A549 (cell line): ENCODE measurements around the gene DOK4. TPM values are rescaled to one million over a fixed set of nuclear protein-coding genes. Genes with fewer than 3 reads are reported as not detected.

Experiments used
- ATAC-seq, 2 experiments: fragments of 200-7000 bp in 1 of 2; fragments of >200 bp in 1 of 2; cut with Nextera tagmentation in 1 of 2; cut with Tn5 transposase in 1 of 2; 3 replicates each; pipeline versions ENCODE4 v1.8.0 to v1.9.1; 2018 to 2020; ENCODE audit warnings: mild to moderate bottlenecking in 1 of 2, moderate library complexity in 1 of 2
- CTCF ChIA-PET: fragments of 300-600 bp; sonication (Branson Sonifier 250); formaldehyde crosslinking; extraction: SDS; loops from one replicate; lab custom pipeline; 2021; ENCODE audit warnings: antibody characterized with exemption, inconsistent platforms; lab: Yijun Ruan, JAX
- POLR2A ChIA-PET: fragments of 350-600 bp; formaldehyde crosslinking; extraction: SDS; loops from one replicate; lab custom pipeline; 2021; ENCODE audit warnings: antibody characterized with exemption, inconsistent platforms; lab: Yijun Ruan, JAX
- DNase-seq, 2 experiments: peaks; one replicate each; pipeline versions ENCODE4 v3.0.0 to v3.0.0-alpha.2; 2011 to 2016; ENCODE audit warnings: low read depth in 1 of 2, low spot score in 1 of 2
- FAIRE-seq: peaks from 2 replicates; lab custom pipeline; 2011; peaks lifted over from hg19 to GRCh38; lab: Jason Lieb, UNC
- H3K27ac ChIP-seq, 2 experiments: fragments of >200 bp; sonication (Bioruptor Twin); formaldehyde crosslinking; 3 replicates each; pipeline ENCODE4 v1.5.1; 2016 to 2017
- H3K4me1 ChIP-seq: fragments of >200 bp; sonication (Bioruptor Twin); formaldehyde crosslinking; 3 replicates; pipeline ENCODE4 v1.6.1; 2016
- H3K4me2 ChIP-seq: fragments of >200 bp; sonication (Bioruptor Twin); formaldehyde crosslinking; 3 replicates; pipeline ENCODE4 v1.6.1; 2016
- H3K4me3 ChIP-seq: fragments of >200 bp; sonication (Bioruptor Twin); formaldehyde crosslinking; 3 replicates; pipeline ENCODE4 v1.5.1; 2016
- H3K9me3 ChIP-seq: fragments of >200 bp; sonication (Bioruptor Twin); formaldehyde crosslinking; 3 replicates; pipeline ENCODE4 v1.6.1; 2016
- CBX2 ChIP-seq: fragments of 200-600 bp; sonication (generic); IDR thresholded peaks from 2 replicates; pipeline ENCODE4 v1.6.1; 2016; ENCODE audit warnings: low read depth, mild to moderate bottlenecking, borderline replicate concordance
- CHD2 ChIP-seq: fragments of 150-350 bp; IDR thresholded peaks from 2 replicates; pipeline ENCODE4 v1.6.1; 2014; ENCODE audit warnings: low read length; ENCODE audit not compliant: partially characterized antibody
- EP300 ChIP-seq, 2 experiments: fragments of >200 bp; sonication (Bioruptor Twin); formaldehyde crosslinking; IDR thresholded peaks; 2 replicates in 1 of 2; 3 replicates in 1 of 2; pipeline ENCODE4 v1.6.1; 2016 to 2017
- FOSB ChIP-seq: fragments of 250-450 bp; sonication (Bioruptor Pico); IDR thresholded peaks from 2 replicates; pipeline ENCODE4 v1.5.0; 2020; ENCODE audit warnings: mild to moderate bottlenecking, moderate library complexity
- GATA3 ChIP-seq: IDR thresholded peaks from 2 replicates; pipeline ENCODE4 v1.6.1; 2012; ENCODE audit warnings: borderline replicate concordance
- HDAC2 ChIP-seq: fragments of 200-600 bp; sonication (generic); IDR thresholded peaks from 2 replicates; pipeline ENCODE4 v1.6.1; 2016
- HOXA7 ChIP-seq: fragments of 250-450 bp; sonication (Bioruptor Pico); IDR thresholded peaks from 2 replicates; pipeline ENCODE4 v1.5.0; 2020; ENCODE audit warnings: mild to moderate bottlenecking, moderate library complexity
- HOXB5 ChIP-seq: fragments of 250-450 bp; sonication (Bioruptor Pico); IDR thresholded peaks from 2 replicates; pipeline ENCODE4 v1.5.0; 2020; ENCODE audit warnings: mild to moderate bottlenecking, moderate library complexity
- JUNB ChIP-seq: fragments of >200 bp; sonication (Bioruptor Twin); formaldehyde crosslinking; IDR thresholded peaks from 2 replicates; pipeline ENCODE4 v1.6.1; 2016
- KDM1A ChIP-seq: fragments of 200-600 bp; sonication (generic); IDR thresholded peaks from 2 replicates; pipeline ENCODE4 v1.6.1; 2016; ENCODE audit warnings: low read depth, mild to moderate bottlenecking
- MAZ ChIP-seq: fragments of 150-350 bp; IDR thresholded peaks from 2 replicates; pipeline ENCODE4 v1.6.1; 2014; ENCODE audit warnings: antibody characterized with exemption, low read depth, low read length, borderline replicate concordance
- NPAS2 ChIP-seq: fragments of 250-450 bp; sonication (Bioruptor Pico); IDR thresholded peaks from 2 replicates; pipeline ENCODE4 v1.8.0; 2022; ENCODE audit warnings: mild to moderate bottlenecking, moderate library complexity, borderline replicate concordance
- NR3C1 ChIP-seq: fragments of >200 bp; sonication (Bioruptor Twin); formaldehyde crosslinking; IDR thresholded peaks from 3 replicates; pipeline ENCODE4 v1.6.1; 2017
- RARB ChIP-seq: fragments of 250-450 bp; sonication (Bioruptor Pico); IDR thresholded peaks from 2 replicates; pipeline ENCODE4 v1.8.0; 2021; ENCODE audit warnings: mild to moderate bottlenecking, moderate library complexity
- TFCP2L1 ChIP-seq: fragments of 250-450 bp; sonication (Bioruptor Pico); IDR thresholded peaks from 2 replicates; pipeline ENCODE4 v1.5.0; 2021; ENCODE audit warnings: mild to moderate bottlenecking
- ZC3H11A ChIP-seq: fragments of 450-650 bp; IDR thresholded peaks from 2 replicates; pipeline ENCODE4 v1.6.1; 2014; ENCODE audit warnings: antibody characterized with exemption, mild to moderate bottlenecking
- ZFP36 ChIP-seq: fragments of 450-650 bp; IDR thresholded peaks from 2 replicates; pipeline ENCODE4 v1.6.1; 2014; ENCODE audit warnings: borderline replicate concordance; ENCODE audit not compliant: partially characterized antibody
- ZNF302 ChIP-seq: fragments of 250-450 bp; sonication (Bioruptor Pico); IDR thresholded peaks from 2 replicates; pipeline ENCODE4 v1.9.0; 2021; ENCODE audit warnings: inconsistent platforms, mild to moderate bottlenecking, moderate library complexity
- ZSCAN20 ChIP-seq: fragments of 250-450 bp; sonication (Bioruptor Pico); IDR thresholded peaks from 2 replicates; pipeline ENCODE4 v1.8.0; 2022; ENCODE audit warnings: mild to moderate bottlenecking, moderate library complexity
- WGBS: methylation state at CpG from one replicate; pipeline ENCODE4 v1.1.6; 2017; ENCODE audit errors: missing lambda C conversion rate; 5-methylcytosine and 5-hydroxymethylcytosine counted together
- polyA plus RNA-seq, 4 experiments: library from polyadenylated mRNA; depleted of rRNA in 3 of 4; stranded (reverse); fragments of >200 nt; fragmentation: RNase III in 1 of 4; extraction: RNeasy Plus Mini Kit Qiagen cat#74134 plus additional on column Dnase treatment in 1 of 4; gene quantifications; 2 replicates in 3 of 4; 3 replicates in 1 of 4; pipeline ENCODE4 v1.2.3, GENCODE V29; 2011 to 2017
- TF ChIP-seq, protein P1 (sequence below): fragments of >200 bp; sonication (Bioruptor Twin); formaldehyde crosslinking; IDR thresholded peaks from 3 replicates; pipeline ENCODE4 v1.6.1; 2016
- TF ChIP-seq, protein P2 (sequence below): IDR thresholded peaks from 2 replicates; pipeline ENCODE4 v1.6.1; 2012
- TF ChIP-seq, protein P3 (sequence below): IDR thresholded peaks from 2 replicates; pipeline ENCODE4 v1.6.1; 2012; ENCODE audit warnings: low read depth, borderline replicate concordance
- TF ChIP-seq, protein P4 (sequence below): fragments of 450-650 bp; IDR thresholded peaks from 2 replicates; pipeline ENCODE4 v1.6.1; 2014; ENCODE audit warnings: antibody characterized with exemption
- TF ChIP-seq, protein P5 (sequence below): IDR thresholded peaks from 2 replicates; pipeline ENCODE4 v1.6.1; 2012

DOK4 gene
- polyA plus RNA-seq, 2 of the 4 experiments (the other 2 are of a cell fraction) = 70.3 to 85.4 TPM

DNA sequence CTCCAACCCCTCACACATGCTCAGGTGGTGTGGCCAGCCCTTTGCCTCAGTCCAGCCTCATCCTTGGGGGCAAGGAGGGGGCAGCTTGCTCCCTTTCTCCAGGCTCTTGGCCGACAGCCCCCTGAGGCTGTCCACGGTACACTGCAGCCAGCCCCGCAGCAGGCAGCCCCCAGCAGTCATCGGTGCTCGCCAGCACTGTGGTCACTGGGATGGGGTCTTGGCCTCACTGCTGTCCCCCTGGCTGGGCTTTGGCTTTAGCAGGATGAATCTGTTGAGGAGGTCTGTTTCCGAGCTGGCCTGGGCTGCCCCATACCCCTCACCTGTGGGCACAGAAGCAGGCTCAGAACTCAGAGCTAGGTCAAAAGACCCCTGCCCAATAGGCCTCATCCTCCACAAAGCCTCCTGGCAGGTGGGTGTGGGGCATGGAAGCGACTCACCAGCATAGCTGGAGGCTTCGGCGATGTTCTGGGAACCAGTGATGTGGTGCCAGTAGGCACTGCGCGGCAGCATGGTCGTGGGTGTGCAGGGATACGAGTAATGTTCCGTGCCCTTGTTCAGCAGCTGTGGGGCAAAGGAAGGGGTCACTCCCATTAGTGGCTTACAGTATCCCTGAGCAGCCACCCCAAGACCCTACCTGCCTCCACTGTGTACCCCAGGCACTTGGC lies 13.0 kb downstream of the DOK4 start:
- ATAC-seq (no peak), FAIRE-seq (no peak), DNase-seq (no peak)
- POLR2A ChIA-PET = interaction anchor here (0.8 to 3.0 kb wide), 3 partner anchors 11 to 26 kb away, joined by 3 to 25 read pairs (median 7); partner anchors contain the start of genes CIAPIN1, COQ9, DOK4 and POLR2C
- 84% methylated on average over 13 of the region's 14 CpGs for WGBS
- Histone ChIP-seq H3K4me1 (peaks cover 97% of the 10 kb centered on the region), H3K9me3 (no peaks in the 10 kb centered on the region), H3K4me3 (no peak overlapping the region), H3K27ac (peak overlapping the region; percentile 96 to 98), H3K4me2 (peak overlapping the region; percentile 87)
- TF ChIP-seq GATA3 (no peak), MAZ (no peak), HOXB5 (CRISPR knock-in tag) (no peak), ZFP36 (no peak), NPAS2 (CRISPR knock-in tag) (no peak), CBX2 (no peak), NR3C1 (no peak)
- TF ChIP-seq, protein P1, sequence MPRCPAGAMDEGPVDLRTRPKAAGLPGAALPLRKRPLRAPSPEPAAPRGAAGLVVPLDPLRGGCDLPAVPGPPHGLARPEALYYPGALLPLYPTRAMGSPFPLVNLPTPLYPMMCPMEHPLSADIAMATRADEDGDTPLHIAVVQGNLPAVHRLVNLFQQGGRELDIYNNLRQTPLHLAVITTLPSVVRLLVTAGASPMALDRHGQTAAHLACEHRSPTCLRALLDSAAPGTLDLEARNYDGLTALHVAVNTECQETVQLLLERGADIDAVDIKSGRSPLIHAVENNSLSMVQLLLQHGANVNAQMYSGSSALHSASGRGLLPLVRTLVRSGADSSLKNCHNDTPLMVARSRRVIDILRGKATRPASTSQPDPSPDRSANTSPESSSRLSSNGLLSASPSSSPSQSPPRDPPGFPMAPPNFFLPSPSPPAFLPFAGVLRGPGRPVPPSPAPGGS = no peak
- CTCF ChIA-PET = interaction anchor here (1.3 to 8.4 kb wide), 8 partner anchors 8 to 46 kb away, joined by 3 to 70 read pairs (median 18); partner anchors contain the start of genes DOK4 and POLR2C

DNA sequence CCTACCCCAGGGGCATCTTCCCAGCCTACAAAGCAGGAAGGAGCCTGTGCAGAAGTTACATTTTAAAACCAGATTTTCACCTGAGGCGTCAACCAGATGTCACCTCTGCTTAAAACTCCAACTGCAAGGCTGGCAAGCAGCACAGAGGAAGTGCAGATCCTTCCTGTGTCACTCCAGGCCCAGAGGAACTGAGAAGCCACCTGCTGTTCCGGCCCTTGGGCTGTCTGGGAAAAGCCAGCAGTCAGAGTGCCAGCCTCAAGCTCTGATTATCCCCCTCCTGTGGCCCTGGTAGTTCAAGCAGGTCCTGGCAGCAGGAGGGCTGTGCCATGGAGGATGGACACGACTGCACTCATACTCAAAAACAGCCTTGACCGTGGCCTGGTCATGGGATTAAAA lies 13.6 kb downstream of the DOK4 start:
- WGBS = 15% methylated on average over 4 of the region's 4 CpGs
- POLR2A ChIA-PET = interaction anchor here (0.8 to 3.0 kb wide), 5 partner anchors 8 to 25 kb away, joined by 3 to 25 read pairs (median 7); partner anchors contain the start of genes CIAPIN1, COQ9, DOK4 and POLR2C
- TF ChIP-seq FOSB (CRISPR knock-in tag) = no peak
- TF ChIP-seq HOXA7 (CRISPR knock-in tag) = peak; percentile 61; the same call in 1 of the 2 replicates
- TF ChIP-seq, protein P2, sequence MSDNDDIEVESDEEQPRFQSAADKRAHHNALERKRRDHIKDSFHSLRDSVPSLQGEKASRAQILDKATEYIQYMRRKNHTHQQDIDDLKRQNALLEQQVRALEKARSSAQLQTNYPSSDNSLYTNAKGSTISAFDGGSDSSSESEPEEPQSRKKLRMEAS = peak; percentile 46; the same call in 1 of the 2 replicates
- TF ChIP-seq, protein P3, sequence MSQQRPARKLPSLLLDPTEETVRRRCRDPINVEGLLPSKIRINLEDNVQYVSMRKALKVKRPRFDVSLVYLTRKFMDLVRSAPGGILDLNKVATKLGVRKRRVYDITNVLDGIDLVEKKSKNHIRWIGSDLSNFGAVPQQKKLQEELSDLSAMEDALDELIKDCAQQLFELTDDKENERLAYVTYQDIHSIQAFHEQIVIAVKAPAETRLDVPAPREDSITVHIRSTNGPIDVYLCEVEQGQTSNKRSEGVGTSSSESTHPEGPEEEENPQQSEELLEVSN = 0 out of 2 replicates have a peak, but pooled peaks have one; percentile 34
- no peak for TF ChIP-seq HDAC2
- TF ChIP-seq RARB (CRISPR knock-in tag) = no peak
- no peak for TF ChIP-seq CHD2
- no peak for TF ChIP-seq EP300 (IDR thresholded peaks at IDR 0.05)
- no peak for TF ChIP-seq KDM1A
- no peak for TF ChIP-seq ZSCAN20 (CRISPR knock-in tag)
- H3K4me2 ChIP-seq = peak overlapping the region; percentile 87
- H3K4me3 ChIP-seq = 0 out of 3 replicates have a peak overlapping the region, but pooled peaks have one; percentile 2
- ATAC-seq = peak; percentile 23 to 36
- no peaks in the 10 kb centered on the region for H3K9me3 ChIP-seq
- H3K27ac ChIP-seq = peak overlapping the region; percentile 96 to 98
- CTCF ChIA-PET = interaction anchor here (1.3 to 8.4 kb wide), 6 partner anchors 11 to 50 kb away, joined by 3 to 70 read pairs (median 8); partner anchors contain the start of genes DOK4 and POLR2C
- H3K4me1 ChIP-seq = peaks cover 97% of the 10 kb centered on the region
- FAIRE-seq = no peak
- DNase-seq = peak in 1 of 2 experiments; percentile 78

DNA sequence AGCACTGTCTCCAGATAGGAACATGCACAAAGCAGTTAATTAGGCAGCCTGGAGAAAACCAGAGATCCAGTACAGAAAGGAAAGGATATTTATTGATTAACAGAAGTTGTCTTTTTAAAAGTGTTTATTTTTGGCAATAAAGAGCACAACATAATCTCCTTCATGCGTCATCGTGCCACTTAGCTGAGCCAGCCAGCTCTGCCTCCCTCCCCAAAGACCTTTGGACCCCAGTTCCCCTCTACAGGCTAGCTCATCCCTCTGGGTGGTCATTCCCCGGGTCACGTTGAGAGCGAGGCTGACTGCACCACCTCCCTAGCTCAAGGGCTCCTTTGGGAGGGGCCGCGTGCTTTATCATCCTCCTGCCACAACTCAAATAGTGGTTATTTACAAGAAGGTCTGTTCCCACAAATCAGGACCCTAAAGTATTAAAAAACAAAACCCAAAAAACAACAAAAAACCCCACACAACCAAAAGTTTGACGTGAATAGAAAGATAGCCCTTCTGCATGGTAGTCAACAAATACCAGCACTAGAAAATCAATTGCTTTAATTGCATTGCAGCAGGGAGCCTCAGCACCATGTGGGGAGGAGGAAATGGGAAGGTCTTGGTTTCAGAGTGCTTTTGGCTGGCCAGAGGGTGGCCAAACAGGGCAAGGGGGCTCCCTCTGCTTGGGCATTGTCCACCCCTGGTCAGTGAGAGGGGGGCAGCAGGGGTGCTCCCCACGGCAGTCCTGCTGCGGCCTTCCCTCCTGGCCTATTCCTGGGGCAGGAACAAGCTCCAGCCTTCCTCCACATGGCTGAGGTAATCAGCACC lies 14.2 kb downstream of the DOK4 start:
- ChIA-PET POLR2A (interaction anchor here (0.5 to 3.0 kb wide), 6 partner anchors 9 to 40 kb away, joined by 3 to 25 read pairs (median 7); partner anchors contain the start of genes CIAPIN1, COQ9, DOK4 and POLR2C), CTCF (interaction anchor here (1.0 to 8.4 kb wide), 8 partner anchors 10 to 50 kb away, joined by 3 to 70 read pairs (median 6); partner anchors contain the start of genes DOK4 and POLR2C)
- no peaks in the 10 kb centered on the region for H3K9me3 ChIP-seq
- ATAC-seq (peak; percentile 71 to 81), FAIRE-seq (peak; percentile 65), DNase-seq (peak; percentile 93 to 97)
- peak overlapping the region; percentile 96 to 98 for H3K27ac ChIP-seq
- WGBS = 4% methylated on average over 10 of the region's 10 CpGs
- peaks cover 97% of the 10 kb centered on the region for H3K4me1 ChIP-seq
- peak overlapping the region; percentile 87 for H3K4me2 ChIP-seq
- H3K4me3 ChIP-seq = peak overlapping the region; percentile 26; the same call in 1 of the 3 replicates
- TF ChIP-seq, protein P4, sequence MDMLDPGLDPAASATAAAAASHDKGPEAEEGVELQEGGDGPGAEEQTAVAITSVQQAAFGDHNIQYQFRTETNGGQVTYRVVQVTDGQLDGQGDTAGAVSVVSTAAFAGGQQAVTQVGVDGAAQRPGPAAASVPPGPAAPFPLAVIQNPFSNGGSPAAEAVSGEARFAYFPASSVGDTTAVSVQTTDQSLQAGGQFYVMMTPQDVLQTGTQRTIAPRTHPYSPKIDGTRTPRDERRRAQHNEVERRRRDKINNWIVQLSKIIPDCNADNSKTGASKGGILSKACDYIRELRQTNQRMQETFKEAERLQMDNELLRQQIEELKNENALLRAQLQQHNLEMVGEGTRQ = 0 out of 2 replicates have a peak, but pooled peaks have one; percentile 7
- no peak for TF ChIP-seq ZNF302 (CRISPR knock-in tag)
- TF ChIP-seq, protein P5, sequence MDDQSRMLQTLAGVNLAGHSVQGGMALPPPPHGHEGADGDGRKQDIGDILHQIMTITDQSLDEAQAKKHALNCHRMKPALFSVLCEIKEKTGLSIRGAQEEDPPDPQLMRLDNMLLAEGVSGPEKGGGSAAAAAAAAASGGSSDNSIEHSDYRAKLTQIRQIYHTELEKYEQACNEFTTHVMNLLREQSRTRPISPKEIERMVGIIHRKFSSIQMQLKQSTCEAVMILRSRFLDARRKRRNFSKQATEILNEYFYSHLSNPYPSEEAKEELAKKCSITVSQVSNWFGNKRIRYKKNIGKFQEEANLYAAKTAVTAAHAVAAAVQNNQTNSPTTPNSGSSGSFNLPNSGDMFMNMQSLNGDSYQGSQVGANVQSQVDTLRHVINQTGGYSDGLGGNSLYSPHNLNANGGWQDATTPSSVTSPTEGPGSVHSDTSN = peak; percentile 55
- no peak for TF ChIP-seq ZC3H11A
- TF ChIP-seq MAZ = no peak
- peak; percentile 90 for TF ChIP-seq GATA3
- peak; percentile 35; the same call in 1 of the 2 replicates for TF ChIP-seq HOXB5 (CRISPR knock-in tag)
- TF ChIP-seq EP300 (IDR thresholded peaks at IDR 0.05) = peak; percentile 87 to 90; a peak in 4 of 5 replicates
- peak; percentile 65 for TF ChIP-seq JUNB
- TF ChIP-seq, protein P1 = peak; percentile 85; the same call in 2 of the 3 replicates
- TF ChIP-seq TFCP2L1 (CRISPR knock-in tag) = peak; percentile 29; the same call in 1 of the 2 replicates
- no peak for TF ChIP-seq KDM1A
- TF ChIP-seq HOXA7 (CRISPR knock-in tag) = no peak
